Mesenchymal stem cell (in vitro differentiated cells and primary cell): ENCODE measurements around the gene GMPPB.

Experiments used
- DNase-seq: peaks from one replicate; pipeline ENCODE4 v3.0.0-alpha.2; 2013
- H2AFZ ChIP-seq: one replicate; pipeline ENCODE4 v1.6.1; 2013; ENCODE audit warnings: low read depth, mild to moderate bottlenecking, control low read depth, inconsistent platforms, low read length, moderate library complexity
- H2AK5ac ChIP-seq: 2 replicates; pipeline ENCODE4 v1.6.1; 2013; ENCODE audit warnings: low read length, moderate library complexity, mild to moderate bottlenecking, inconsistent platforms; ENCODE audit not compliant: severe bottlenecking
- H2BK120ac ChIP-seq: one replicate; pipeline ENCODE4 v1.6.1; 2013; ENCODE audit warnings: low read depth, mild to moderate bottlenecking, inconsistent platforms, low read length, moderate library complexity
- H2BK12ac ChIP-seq, 2 experiments: one replicate each; pipeline ENCODE4 v1.6.1; 2013; ENCODE audit warnings: inconsistent platforms in 2 of 2, low read length in 2 of 2, mild to moderate bottlenecking in 2 of 2, moderate library complexity in 2 of 2, control low read depth in 1 of 2
- H2BK15ac ChIP-seq: one replicate; pipeline ENCODE4 v1.6.1; 2013; ENCODE audit warnings: mild to moderate bottlenecking, low read depth, inconsistent platforms; ENCODE audit not compliant: poor library complexity, severe bottlenecking
- H2BK5ac ChIP-seq: 2 replicates; pipeline ENCODE4 v1.6.1; 2013; ENCODE audit warnings: low read depth, mild to moderate bottlenecking, low read length, control low read depth, inconsistent platforms; ENCODE audit not compliant: poor library complexity, severe bottlenecking
- H3K14ac ChIP-seq, 2 experiments: one replicate each; pipeline ENCODE4 v1.6.1; 2013; ENCODE audit warnings: inconsistent platforms in 2 of 2, low read length in 2 of 2, control low read depth in 1 of 2, mild to moderate bottlenecking in 1 of 2, moderate library complexity in 1 of 2
- H3K18ac ChIP-seq, 2 experiments: one replicate each; pipeline ENCODE4 v1.6.1; 2013; ENCODE audit warnings: inconsistent platforms in 2 of 2, low read length in 2 of 2, control low read depth in 1 of 2, low read depth in 1 of 2, mild to moderate bottlenecking in 1 of 2
- H3K23ac ChIP-seq, 2 experiments: one replicate each; pipeline ENCODE4 v1.6.1; 2013; ENCODE audit warnings: inconsistent platforms in 2 of 2, low read length in 2 of 2, mild to moderate bottlenecking in 2 of 2, moderate library complexity in 2 of 2, control low read depth in 1 of 2
- H3K27ac ChIP-seq: 2 replicates; pipeline ENCODE4 v1.5.1; 2013; ENCODE audit warnings: mild to moderate bottlenecking, moderate library complexity, low read length, control low read depth, inconsistent platforms; ENCODE audit not compliant: poor library complexity, severe bottlenecking
- H3K27me3 ChIP-seq, 2 experiments: 2 replicates each; pipeline versions ENCODE4 v1.6.1 to v1.7.0; 2013; ENCODE audit warnings: low read length in 2 of 2, mild to moderate bottlenecking in 2 of 2, moderate library complexity in 2 of 2, control low read depth in 1 of 2, inconsistent platforms in 1 of 2; ENCODE audit not compliant: control insufficient read depth in 1 of 2, insufficient read depth in 1 of 2
- H3K36me3 ChIP-seq, 2 experiments: 2 replicates each; pipeline versions ENCODE4 v1.6.1 to v1.7.0; 2013; ENCODE audit warnings: low read length in 2 of 2, control low read depth in 1 of 2, inconsistent platforms in 1 of 2, low read depth in 1 of 2, mild to moderate bottlenecking in 1 of 2; ENCODE audit not compliant: insufficient read depth in 2 of 2, control insufficient read depth in 1 of 2
- H3K4ac ChIP-seq, 2 experiments: one replicate each; pipeline ENCODE4 v1.6.1; 2013; ENCODE audit warnings: inconsistent platforms in 2 of 2, low read length in 2 of 2, mild to moderate bottlenecking in 2 of 2, moderate library complexity in 2 of 2, control low read depth in 1 of 2, low read depth in 1 of 2
- H3K4me1 ChIP-seq: 2 replicates; pipeline ENCODE4 v1.6.1; 2013; ENCODE audit warnings: low read depth, low read length, control low read depth; ENCODE audit not compliant: control insufficient read depth, insufficient read depth
- H3K4me2 ChIP-seq: 2 replicates; pipeline ENCODE4 v1.6.1; 2013; ENCODE audit warnings: low read length, mild to moderate bottlenecking, inconsistent platforms; ENCODE audit not compliant: poor library complexity, severe bottlenecking
- H3K4me3 ChIP-seq, 2 experiments: 2 replicates each; pipeline versions ENCODE4 v1.5.1 to v1.7.0; 2013; ENCODE audit warnings: low read length in 2 of 2, mild to moderate bottlenecking in 2 of 2, control low read depth in 1 of 2, low read depth in 1 of 2; ENCODE audit not compliant: insufficient read depth in 1 of 2
- H3K79me1 ChIP-seq: replicated peaks from 2 replicates; pipeline ENCODE4 v1.6.1; 2013; ENCODE audit warnings: mild to moderate bottlenecking, control low read depth, low read length, inconsistent platforms; ENCODE audit not compliant: poor library complexity, severe bottlenecking
- H3K9ac ChIP-seq: 2 replicates; pipeline ENCODE4 v1.7.0; 2013; ENCODE audit warnings: mild to moderate bottlenecking, low read length, moderate library complexity
- H3K9me3 ChIP-seq: 2 replicates; pipeline ENCODE4 v1.7.0; 2013; ENCODE audit warnings: mild to moderate bottlenecking, low read length; ENCODE audit not compliant: control insufficient read depth
- H4K8ac ChIP-seq: one replicate; pipeline ENCODE4 v1.6.1; 2013; ENCODE audit warnings: inconsistent platforms, mild to moderate bottlenecking, low read length, moderate library complexity
- H4K91ac ChIP-seq: one replicate; pipeline ENCODE4 v1.6.1; 2013; ENCODE audit warnings: mild to moderate bottlenecking, low read length, inconsistent platforms
- WGBS: methylation state at CpG from one replicate; pipeline ENCODE4 v1.1.7; 2013; ENCODE audit warnings: mixed read lengths; 5-methylcytosine and 5-hydroxymethylcytosine counted together

Gene GMPPB

GRCh38 chr3:49732597-49732996 is 8.8 kb upstream of the GMPPB start:
- Histone ChIP-seq H3K9me3 (no peaks in the 10 kb centered on the region), H2BK15ac (no peak overlapping the region), H2AK5ac (no peak overlapping the region), H3K23ac (no peak overlapping the region), H2BK12ac (no peak overlapping the region), H2BK120ac (no peak overlapping the region), H3K27ac (no peak overlapping the region), H3K79me1 (peaks cover 37% of the 10 kb centered on the region), H4K91ac (no peak overlapping the region), H2AFZ (no peak overlapping the region), H3K4me2 (no peak overlapping the region), H3K4me1 (no peaks in the 10 kb centered on the region), H3K36me3 (peaks cover 54 to 81% of the 10 kb centered on the region in 2 experiments), H3K4me3 (no peak overlapping the region), H3K14ac (no peak overlapping the region), H4K8ac (no peak overlapping the region), H3K18ac (no peak overlapping the region), H3K9ac (no peak overlapping the region), H3K4ac (no peak overlapping the region), H3K27me3 (no peaks in the 10 kb centered on the region), H2BK5ac (no peak overlapping the region)
- DNase-seq: no peak
- WGBS: 98% methylated on average over 11 of the region's 11 CpGs

- H3K14ac ChIP-seq: no peak overlapping the region
- H3K9me3 ChIP-seq: no peaks in the 10 kb centered on the region
- no peak overlapping the region for H3K4me2 ChIP-seq
- H3K27me3 ChIP-seq: no peaks in the 10 kb centered on the region
- no peak overlapping the region for H2AK5ac ChIP-seq
- no peak overlapping the region for H3K4me3 ChIP-seq
- H3K23ac ChIP-seq: no peak overlapping the region
- 100% methylated on average over 4 of the region's 4 CpGs for WGBS
- H3K4me1 ChIP-seq: no peaks in the 10 kb centered on the region
- H2BK12ac ChIP-seq: no peak overlapping the region
- peaks cover 61 to 87% of the 10 kb centered on the region in 2 experiments for H3K36me3 ChIP-seq
- H3K9ac ChIP-seq: no peak overlapping the region
- no peak overlapping the region for H2BK5ac ChIP-seq
- H2AFZ ChIP-seq: no peak overlapping the region
- DNase-seq: no peak
- H4K8ac ChIP-seq: no peak overlapping the region
- H3K27ac ChIP-seq: no peak overlapping the region
- no peak overlapping the region for H3K18ac ChIP-seq
- peaks cover 39% of the 10 kb centered on the region for H3K79me1 ChIP-seq
- H4K91ac ChIP-seq: no peak overlapping the region
- H3K4ac ChIP-seq: no peak overlapping the region
- no peak overlapping the region for H2BK15ac ChIP-seq
- H2BK120ac ChIP-seq: no peak overlapping the region
These were observed 6.3 kb upstream of the GMPPB start for GRCh38 chr3:49729966-49730609.

- Histone ChIP-seq H2AFZ (no peak overlapping the region), H4K91ac (no peak overlapping the region), H3K4me2 (no peak overlapping the region), H3K4ac (no peak overlapping the region), H2BK120ac (no peak overlapping the region), H3K36me3 (peaks cover 60 to 71% of the 10 kb centered on the region in 2 experiments), H3K79me1 (peaks cover 37% of the 10 kb centered on the region), H2BK15ac (no peak overlapping the region), H3K18ac (no peak overlapping the region), H3K9me3 (no peaks in the 10 kb centered on the region), H2BK12ac (no peak overlapping the region), H3K14ac (no peak overlapping the region), H4K8ac (no peak overlapping the region), H3K4me3 (no peak overlapping the region), H2AK5ac (no peak overlapping the region), H3K9ac (no peak overlapping the region), H3K23ac (no peak overlapping the region), H3K27me3 (no peaks in the 10 kb centered on the region), H2BK5ac (no peak overlapping the region), H3K27ac (no peak overlapping the region), H3K4me1 (peaks cover 10% of the 10 kb centered on the region)
- WGBS: 96% methylated on average over 15 of the region's 15 CpGs
- no peak for DNase-seq
These were observed 4.2 kb upstream of the GMPPB start for GRCh38 chr3:49727924-49728361.

GRCh38 chr3:49727154-49727923 is 3.6 kb upstream of the GMPPB start:
- Histone ChIP-seq H2BK5ac (no peak overlapping the region), H2BK12ac (no peak overlapping the region), H3K23ac (no peak overlapping the region), H3K14ac (no peak overlapping the region), H3K79me1 (peaks cover 36% of the 10 kb centered on the region), H2AFZ (no peak overlapping the region), H4K91ac (no peak overlapping the region), H2BK120ac (no peak overlapping the region), H3K4me1 (peaks cover 16% of the 10 kb centered on the region), H3K9ac (no peak overlapping the region), H2BK15ac (no peak overlapping the region), H3K27me3 (no peaks in the 10 kb centered on the region), H3K4me3 (no peak overlapping the region), H2AK5ac (no peak overlapping the region), H3K4me2 (no peak overlapping the region), H3K9me3 (no peaks in the 10 kb centered on the region), H4K8ac (no peak overlapping the region), H3K18ac (no peak overlapping the region), H3K27ac (no peak overlapping the region), H3K4ac (no peak overlapping the region), H3K36me3 (peaks cover 60 to 69% of the 10 kb centered on the region in 2 experiments)
- WGBS: 96% methylated on average over 19 of the region's 19 CpGs
- no peak for DNase-seq
